ENCODE data around the gene HS6ST3.

GRCh38 chr13:96809366-96810096 lies 719.6 kb downstream of the HS6ST3 start:
- TF ChIP-seq POLR2A (IDR thresholded peaks at IDR 0.05; ENCODE audit: low read length) (no peak), GATA1 (IDR thresholded peaks at IDR 0.05; ENCODE audit: low read depth, low read length) (no peak)
